GM23248 (cell line): Measurements from ENCODE around the gene ATN1.

Experiments used
- EZH2 ChIP-seq: fragments of 200-600 bp; sonication (generic); IDR thresholded peaks from 2 replicates; pipeline ENCODE4 v1.6.1; 2018; ENCODE audit warnings: antibody characterized with exemption, mild to moderate bottlenecking; ENCODE audit not compliant: insufficient read depth, poor library complexity, severe bottlenecking
- EZH2phosphoT487 ChIP-seq: fragments of 200-600 bp; sonication (generic); IDR thresholded peaks from 2 replicates; pipeline ENCODE4 v1.6.1; 2018; ENCODE audit warnings: antibody characterized with exemption, moderate library complexity, mild to moderate bottlenecking, low read depth; ENCODE audit not compliant: insufficient read depth

DNA sequence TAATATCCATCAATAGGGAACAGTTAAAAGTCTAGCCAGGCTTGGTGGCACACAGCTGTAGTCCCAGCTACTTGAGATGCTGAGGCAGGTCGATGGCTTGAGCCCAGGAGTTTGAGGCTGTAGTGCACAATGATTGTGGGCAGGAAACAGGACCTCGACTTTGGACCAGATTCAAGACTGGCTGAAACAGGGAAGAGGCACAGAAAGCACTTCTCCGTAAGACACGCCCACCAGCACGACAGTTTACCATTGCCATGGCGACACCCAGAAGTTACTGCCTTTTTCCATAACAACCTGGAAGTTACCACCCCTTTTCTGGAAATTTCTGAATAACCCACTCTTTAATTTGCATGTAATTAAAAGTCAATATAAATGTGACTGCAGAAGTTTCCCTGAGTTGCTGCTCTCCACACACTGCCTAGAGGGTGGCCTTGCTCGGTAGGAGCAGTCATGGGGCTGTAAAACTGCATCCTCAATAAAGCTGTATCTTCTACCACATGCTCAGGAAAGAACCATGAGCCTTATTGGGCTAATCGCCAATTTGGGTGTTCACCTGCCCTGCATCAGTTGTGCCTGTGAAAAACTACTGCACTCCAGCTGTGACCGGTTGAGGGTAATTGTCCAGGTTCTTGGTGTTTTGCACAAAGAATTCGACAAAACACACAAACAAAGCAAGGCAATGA is 27.8 kb upstream of the ATN1 start:
- no peak for TF ChIP-seq EZH2
- no peak for TF ChIP-seq EZH2phosphoT487
